Measurements from ENCODE around the gene OTULINL.

The OTULINL gene

GRCh38 chr5:14576206-14576605 lies 5.4 kb upstream of the OTULINL start:
- no peak for DNase-seq (ENCODE audit: low read depth)
- H3K4me3 ChIP-seq (ENCODE audit: low read depth, low read length) = no peak overlapping the region
- no peak for TF ChIP-seq CTCF (IDR thresholded peaks at IDR 0.05; ENCODE audit: low read depth, low read length, missing control alignments)

GRCh38 chr5:14577079-14577725 lies 4.4 kb upstream of the OTULINL start:
- TF ChIP-seq CTCF (IDR thresholded peaks at IDR 0.05; ENCODE audit: low read depth, low read length, missing control alignments) = no peak
- no peak for DNase-seq (ENCODE audit: low read depth)
- no peak overlapping the region for H3K4me3 ChIP-seq (ENCODE audit: low read depth, low read length)

GRCh38 chr5:14577971-14578370 lies 3.6 kb upstream of the OTULINL start:
- H3K4me3 ChIP-seq (ENCODE audit: low read depth, low read length) = no peak overlapping the region
- no peak for DNase-seq (ENCODE audit: low read depth)
- TF ChIP-seq CTCF (IDR thresholded peaks at IDR 0.05; ENCODE audit: low read depth, low read length, missing control alignments) = no peak

- H3K4me3 ChIP-seq (ENCODE audit: low read depth, low read length) = no peak overlapping the region
- no peak for TF ChIP-seq CTCF (IDR thresholded peaks at IDR 0.05; ENCODE audit: low read depth, low read length, missing control alignments)
- DNase-seq (ENCODE audit: low read depth) = no peak
These were observed 2.3 kb upstream of the OTULINL start for GRCh38 chr5:14579246-14579645.

- DNase-seq (ENCODE audit: low read depth) = no peak
These were observed 1.7 kb upstream of the OTULINL start for GRCh38 chr5:14579731-14580397.

GRCh38 chr5:14580398-14581034 lies 1.1 kb upstream of the OTULINL start:
- DNase-seq (ENCODE audit: low read depth) = no peak
- no peak for TF ChIP-seq CTCF (IDR thresholded peaks at IDR 0.05; ENCODE audit: low read depth, low read length, missing control alignments)

More at GRCh38 chr5:14579731-14580397, 1.7 kb upstream of the OTULINL start:
- no peak overlapping the region for H3K4me3 ChIP-seq (ENCODE audit: low read depth, low read length)
- no peak for TF ChIP-seq CTCF (IDR thresholded peaks at IDR 0.05; ENCODE audit: low read depth, low read length, missing control alignments)

More at GRCh38 chr5:14580398-14581034, 1.1 kb upstream of the OTULINL start:
- no peak overlapping the region for H3K4me3 ChIP-seq (ENCODE audit: low read depth, low read length)

Measured in GM12864 (cell line).